ENCODE results near the gene SCO2. TPM values are rescaled to one million over a fixed set of nuclear protein-coding genes. Genes with fewer than 3 reads are reported as not detected.

SCO2 gene
- total and polyA plus RNA-seq, 2 of the 13 experiments (the other 11 are each of a cell fraction or from before 2014, with no cell fraction given), result 0.32 to 3.7 TPM

DNA sequence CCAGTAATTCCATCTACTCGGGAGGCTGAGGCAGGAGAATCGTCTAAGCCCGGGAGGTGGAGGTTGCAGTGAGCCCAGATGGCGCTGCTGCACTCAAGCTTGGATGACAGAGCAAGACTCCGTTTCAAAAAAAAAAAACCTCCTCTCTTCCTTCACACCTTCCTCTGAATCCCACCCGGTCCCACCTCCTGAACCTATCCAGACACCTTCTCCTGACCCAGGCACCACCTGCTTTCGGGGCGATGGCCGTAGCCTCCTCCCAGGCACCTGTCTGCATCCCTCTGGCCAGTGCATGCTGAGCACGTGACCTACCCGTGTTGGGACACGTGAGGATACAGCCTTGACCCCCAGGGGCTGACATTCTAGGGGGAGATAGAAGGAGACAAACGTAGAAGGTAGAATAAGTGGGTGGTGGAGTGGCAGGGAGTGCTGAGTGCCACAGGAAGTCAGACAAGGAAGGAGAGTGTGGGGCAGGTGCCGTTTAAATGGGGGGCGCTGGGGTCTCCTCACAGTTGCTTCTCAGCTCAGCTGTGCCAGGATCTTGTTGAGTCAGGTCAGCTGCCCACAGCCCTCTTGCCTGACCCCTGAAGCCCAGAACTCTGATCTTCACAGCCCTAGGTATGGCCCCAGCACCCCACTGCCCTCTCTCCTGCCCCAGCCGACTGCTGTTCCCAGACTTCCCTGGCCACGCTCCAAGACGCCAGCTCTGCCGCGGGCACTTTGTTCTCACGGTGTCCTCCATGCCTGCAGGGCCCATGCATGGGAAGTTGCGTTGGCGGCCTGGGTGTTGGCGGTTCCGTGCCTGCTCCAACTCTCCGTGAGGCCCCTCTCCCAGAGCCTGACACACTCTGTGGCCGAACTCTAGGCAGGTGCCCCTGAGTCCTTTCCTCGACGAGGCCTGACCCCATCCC is 39.9 kb downstream of the SCO2 start (continued):
- TF ChIP-seq ZNF589 (CRISPR knock-in tag; conservative IDR thresholded peaks at IDR 0.05), result peak; percentile 56; the same call in 1 of the 2 replicates
- peak; percentile 83 for TF ChIP-seq ZNF350 (CRISPR knock-in tag; IDR thresholded peaks at IDR 0.05; ENCODE audit: borderline replicate concordance, low read depth)
- TF ChIP-seq ZNF17 (CRISPR knock-in tag; IDR thresholded peaks at IDR 0.05), result no peak
- no peak for TF ChIP-seq MXI1 (IDR thresholded peaks at IDR 0.05; ENCODE audit: borderline replicate concordance, low read depth, low read length)
- no peak for TF ChIP-seq ZNF883 (CRISPR knock-in tag; IDR thresholded peaks at IDR 0.05; ENCODE audit: not compliant biosample characterization)
- TF ChIP-seq, protein P1, sequence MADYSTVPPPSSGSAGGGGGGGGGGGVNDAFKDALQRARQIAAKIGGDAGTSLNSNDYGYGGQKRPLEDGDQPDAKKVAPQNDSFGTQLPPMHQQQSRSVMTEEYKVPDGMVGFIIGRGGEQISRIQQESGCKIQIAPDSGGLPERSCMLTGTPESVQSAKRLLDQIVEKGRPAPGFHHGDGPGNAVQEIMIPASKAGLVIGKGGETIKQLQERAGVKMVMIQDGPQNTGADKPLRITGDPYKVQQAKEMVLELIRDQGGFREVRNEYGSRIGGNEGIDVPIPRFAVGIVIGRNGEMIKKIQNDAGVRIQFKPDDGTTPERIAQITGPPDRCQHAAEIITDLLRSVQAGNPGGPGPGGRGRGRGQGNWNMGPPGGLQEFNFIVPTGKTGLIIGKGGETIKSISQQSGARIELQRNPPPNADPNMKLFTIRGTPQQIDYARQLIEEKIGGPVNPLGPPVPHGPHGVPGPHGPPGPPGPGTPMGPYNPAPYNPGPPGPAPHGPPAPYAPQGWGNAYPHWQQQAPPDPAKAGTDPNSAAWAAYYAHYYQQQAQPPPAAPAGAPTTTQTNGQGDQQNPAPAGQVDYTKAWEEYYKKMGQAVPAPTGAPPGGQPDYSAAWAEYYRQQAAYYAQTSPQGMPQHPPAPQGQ (CRISPR knock-in tag; IDR thresholded peaks at IDR 0.05; ENCODE audit: borderline replicate concordance), result no peak
- TF ChIP-seq RAD21 (CRISPR knock-in tag; IDR thresholded peaks at IDR 0.05), result no peak
- TF ChIP-seq ZNF468 (CRISPR knock-in tag; IDR thresholded peaks at IDR 0.05), result no peak
- TF ChIP-seq, protein P2, sequence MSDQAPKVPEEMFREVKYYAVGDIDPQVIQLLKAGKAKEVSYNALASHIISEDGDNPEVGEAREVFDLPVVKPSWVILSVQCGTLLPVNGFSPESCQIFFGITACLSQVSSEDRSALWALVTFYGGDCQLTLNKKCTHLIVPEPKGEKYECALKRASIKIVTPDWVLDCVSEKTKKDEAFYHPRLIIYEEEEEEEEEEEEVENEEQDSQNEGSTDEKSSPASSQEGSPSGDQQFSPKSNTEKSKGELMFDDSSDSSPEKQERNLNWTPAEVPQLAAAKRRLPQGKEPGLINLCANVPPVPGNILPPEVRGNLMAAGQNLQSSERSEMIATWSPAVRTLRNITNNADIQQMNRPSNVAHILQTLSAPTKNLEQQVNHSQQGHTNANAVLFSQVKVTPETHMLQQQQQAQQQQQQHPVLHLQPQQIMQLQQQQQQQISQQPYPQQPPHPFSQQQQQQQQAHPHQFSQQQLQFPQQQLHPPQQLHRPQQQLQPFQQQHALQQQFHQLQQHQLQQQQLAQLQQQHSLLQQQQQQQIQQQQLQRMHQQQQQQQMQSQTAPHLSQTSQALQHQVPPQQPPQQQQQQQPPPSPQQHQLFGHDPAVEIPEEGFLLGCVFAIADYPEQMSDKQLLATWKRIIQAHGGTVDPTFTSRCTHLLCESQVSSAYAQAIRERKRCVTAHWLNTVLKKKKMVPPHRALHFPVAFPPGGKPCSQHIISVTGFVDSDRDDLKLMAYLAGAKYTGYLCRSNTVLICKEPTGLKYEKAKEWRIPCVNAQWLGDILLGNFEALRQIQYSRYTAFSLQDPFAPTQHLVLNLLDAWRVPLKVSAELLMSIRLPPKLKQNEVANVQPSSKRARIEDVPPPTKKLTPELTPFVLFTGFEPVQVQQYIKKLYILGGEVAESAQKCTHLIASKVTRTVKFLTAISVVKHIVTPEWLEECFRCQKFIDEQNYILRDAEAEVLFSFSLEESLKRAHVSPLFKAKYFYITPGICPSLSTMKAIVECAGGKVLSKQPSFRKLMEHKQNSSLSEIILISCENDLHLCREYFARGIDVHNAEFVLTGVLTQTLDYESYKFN (CRISPR knock-in tag; conservative IDR thresholded peaks at IDR 0.05), result peak; percentile 54
- TF ChIP-seq, protein P3, sequence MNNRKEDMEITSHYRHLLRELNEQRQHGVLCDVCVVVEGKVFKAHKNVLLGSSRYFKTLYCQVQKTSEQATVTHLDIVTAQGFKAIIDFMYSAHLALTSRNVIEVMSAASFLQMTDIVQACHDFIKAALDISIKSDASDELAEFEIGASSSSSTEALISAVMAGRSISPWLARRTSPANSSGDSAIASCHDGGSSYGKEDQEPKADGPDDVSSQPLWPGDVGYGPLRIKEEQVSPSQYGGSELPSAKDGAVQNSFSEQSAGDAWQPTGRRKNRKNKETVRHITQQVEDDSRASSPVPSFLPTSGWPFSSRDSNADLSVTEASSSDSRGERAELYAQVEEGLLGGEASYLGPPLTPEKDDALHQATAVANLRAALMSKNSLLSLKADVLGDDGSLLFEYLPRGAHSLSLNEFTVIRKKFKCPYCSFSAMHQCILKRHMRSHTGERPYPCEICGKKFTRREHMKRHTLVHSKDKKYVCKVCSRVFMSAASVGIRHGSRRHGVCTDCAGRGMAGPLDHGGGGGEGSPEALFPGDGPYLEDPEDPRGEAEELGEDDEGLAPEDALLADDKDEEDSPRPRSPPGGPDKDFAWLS (CRISPR knock-in tag; IDR thresholded peaks at IDR 0.05; ENCODE audit: borderline replicate concordance), result no peak
- no peak for TF ChIP-seq STAT5B (CRISPR knock-in tag; IDR thresholded peaks at IDR 0.05)
- no peak for TF ChIP-seq MIER2 (CRISPR knock-in tag; IDR thresholded peaks at IDR 0.05)
- TF ChIP-seq FLYWCH1 (CRISPR knock-in tag; IDR thresholded peaks at IDR 0.05), result no peak
- TF ChIP-seq ZNF713 (CRISPR knock-in tag; IDR thresholded peaks at IDR 0.05), result no peak
- no peak; the same call in 1 of the 2 replicates for TF ChIP-seq ZNF263 (CRISPR knock-in tag; IDR thresholded peaks at IDR 0.05)
- no peak for TF ChIP-seq CREM (IDR thresholded peaks at IDR 0.05)
- TF ChIP-seq CREM (CRISPR knock-in tag; IDR thresholded peaks at IDR 0.05), result no peak
- no peak for TF ChIP-seq HCFC1 (IDR thresholded peaks at IDR 0.05; ENCODE audit: low read depth, low read length)
- TF ChIP-seq, protein P4, sequence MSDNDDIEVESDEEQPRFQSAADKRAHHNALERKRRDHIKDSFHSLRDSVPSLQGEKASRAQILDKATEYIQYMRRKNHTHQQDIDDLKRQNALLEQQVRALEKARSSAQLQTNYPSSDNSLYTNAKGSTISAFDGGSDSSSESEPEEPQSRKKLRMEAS (IDR thresholded peaks at IDR 0.05), result peak; percentile 91
- TF ChIP-seq SNAI1 (CRISPR knock-in tag; IDR thresholded peaks at IDR 0.05; ENCODE audit: borderline replicate concordance), result no peak; the same call in 1 of the 2 replicates
- TF ChIP-seq ZNF567 (CRISPR knock-in tag; IDR thresholded peaks at IDR 0.05; ENCODE audit: borderline replicate concordance), result no peak

All from HepG2 (cell line).